Ishikawa (cell line): ENCODE measurements around the gene SPTA1.

Experiments
- CREB1 ChIP-seq: IDR thresholded peaks from 2 replicates; pipeline ENCODE4 v1.6.1; 2012; ENCODE audit warnings: low read depth
- EP300 ChIP-seq: IDR thresholded peaks from 2 replicates; pipeline ENCODE4 v1.6.1; 2012; ENCODE audit warnings: borderline replicate concordance
- FOXM1 ChIP-seq: IDR thresholded peaks from 2 replicates; pipeline ENCODE4 v1.6.1; 2012; ENCODE audit warnings: low read depth, borderline replicate concordance
- MAX ChIP-seq: IDR thresholded peaks from 2 replicates; pipeline ENCODE4 v1.6.1; 2012
- RAD21 ChIP-seq: IDR thresholded peaks from 2 replicates; pipeline ENCODE4 v1.6.1; 2012; ENCODE audit warnings: low read depth
- REST ChIP-seq: IDR thresholded peaks from 2 replicates; pipeline ENCODE4 v1.6.1; 2012; ENCODE audit warnings: low read depth, mild to moderate bottlenecking
- TAF1 ChIP-seq: IDR thresholded peaks from 2 replicates; pipeline ENCODE4 v1.6.1; 2012; ENCODE audit warnings: low read depth, mild to moderate bottlenecking
- YY1 ChIP-seq: IDR thresholded peaks from 2 replicates; pipeline ENCODE4 v1.6.1; 2012; ENCODE audit warnings: low read depth

GRCh38 chr1:158638904-158639303, 47.6 kb downstream of the SPTA1 start:
- no peak for TF ChIP-seq RAD21
- no peak for TF ChIP-seq REST
- TF ChIP-seq EP300, result no peak
- no peak for TF ChIP-seq YY1
- no peak for TF ChIP-seq TAF1
- no peak for TF ChIP-seq MAX
- TF ChIP-seq CREB1, result no peak
- TF ChIP-seq FOXM1, result no peak
